ENCODE data around the gene POLE.

The POLE gene

GRCh38 chr12:132625731-132626430, 61.3 kb downstream of the POLE start:
- DNase-seq = no peak

DNA sequence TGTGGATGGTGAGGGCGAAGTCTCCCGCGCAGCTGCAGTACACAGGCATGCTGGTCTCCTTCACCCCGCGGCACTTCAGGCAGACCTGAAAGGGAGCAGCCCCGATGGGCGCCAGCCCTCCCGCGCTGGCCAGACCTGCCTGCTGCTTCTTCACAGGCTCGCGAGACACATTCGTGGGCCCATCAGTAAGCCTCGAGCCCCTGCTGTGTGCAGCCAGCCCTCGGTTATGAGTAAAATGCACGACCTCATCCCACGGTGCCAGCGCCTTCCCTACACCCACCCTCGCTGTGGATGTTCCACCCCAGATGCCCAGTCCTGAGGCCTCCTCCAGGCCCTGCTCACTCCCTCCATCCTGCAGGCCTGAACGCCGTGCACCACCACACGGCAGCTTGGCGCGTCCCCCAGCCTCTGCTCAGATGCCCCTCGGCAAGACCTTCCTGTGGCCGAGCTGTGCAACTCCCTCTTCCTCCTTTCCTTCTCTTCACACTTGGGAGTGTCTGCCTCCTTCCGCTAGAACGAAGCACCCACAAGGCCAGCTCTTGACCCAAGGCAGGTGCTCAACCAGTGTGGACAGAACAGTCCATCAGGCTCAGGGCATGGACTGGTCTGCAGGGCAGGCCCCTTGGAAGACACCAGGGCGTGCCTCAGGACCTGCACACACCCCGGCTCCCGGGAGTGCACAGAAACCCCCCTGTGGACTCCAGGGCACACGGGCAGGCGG, 62.1 kb downstream of the POLE start:
- no peak for DNase-seq

DNA sequence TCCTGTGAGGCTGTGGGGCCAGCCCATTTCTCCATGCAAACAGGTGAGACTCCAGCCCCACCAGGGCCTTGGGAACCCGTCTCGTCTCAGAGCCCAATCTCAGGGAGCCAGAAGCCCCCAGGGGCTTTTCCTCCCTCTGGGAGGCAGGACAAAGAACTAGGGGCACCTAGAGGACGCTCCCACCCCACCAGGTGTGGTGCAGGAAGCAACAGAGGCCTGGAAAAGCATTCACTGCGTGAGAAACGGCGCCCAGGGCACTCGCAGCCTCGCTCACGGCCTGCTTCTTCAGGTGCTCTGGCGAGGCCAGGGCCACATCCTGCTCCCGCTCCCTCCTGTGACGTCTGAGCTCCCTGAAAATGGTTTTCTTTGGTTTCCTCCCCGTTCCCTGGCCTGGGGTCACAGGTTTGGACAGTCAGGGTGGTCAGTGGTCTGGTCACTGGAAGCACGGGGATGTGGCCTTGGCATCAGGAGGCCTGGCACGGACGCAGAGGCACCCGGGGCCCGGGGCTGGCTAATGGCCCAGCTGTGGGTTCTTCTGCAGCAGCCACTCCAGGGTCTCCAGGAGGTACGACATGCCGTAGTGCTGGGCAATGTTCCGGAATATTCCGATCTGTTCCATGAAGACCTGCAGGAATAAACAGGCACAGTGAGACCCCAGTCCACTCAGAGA, 62.8 kb downstream of the POLE start:
- no peak for DNase-seq

DNA sequence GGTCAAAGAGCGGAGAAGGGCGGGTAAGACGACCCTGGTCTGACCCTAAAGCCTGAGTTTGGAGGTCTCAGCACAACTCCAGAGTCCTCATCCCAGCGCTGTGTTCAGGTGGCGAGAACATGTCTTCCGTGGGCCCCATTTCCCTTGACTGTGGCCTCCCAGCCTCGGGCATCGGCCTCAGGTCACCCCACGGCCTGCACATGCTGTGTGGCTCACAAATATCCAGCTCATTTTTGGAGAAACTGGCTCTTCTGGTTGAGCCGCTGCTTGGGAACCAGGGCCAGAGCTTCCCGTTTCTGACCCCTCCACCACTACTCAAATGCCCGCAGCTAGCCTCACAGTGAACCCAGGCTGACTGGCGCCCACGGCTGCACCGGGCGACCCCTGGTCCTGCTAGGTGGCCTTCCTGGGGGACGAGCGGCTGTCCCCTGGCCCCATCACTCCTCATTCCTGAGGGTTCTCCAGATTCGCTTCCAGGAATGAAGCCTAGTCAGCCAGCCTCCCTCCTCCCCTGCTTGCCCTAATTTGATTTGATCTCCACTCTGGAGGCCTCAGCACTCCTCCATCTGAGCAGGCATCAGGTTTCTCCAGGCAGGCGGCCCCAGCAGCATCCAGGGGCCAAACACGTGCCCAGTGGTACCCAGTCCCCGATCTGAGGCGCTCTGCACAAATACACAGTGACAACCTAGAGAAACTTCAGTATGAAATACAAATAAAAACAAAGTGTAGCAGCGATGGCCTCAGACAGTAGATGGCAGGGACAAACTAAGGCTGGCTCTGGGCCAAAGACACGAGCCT, 63.9 kb downstream of the POLE start:
- DNase-seq = no peak

DNA sequence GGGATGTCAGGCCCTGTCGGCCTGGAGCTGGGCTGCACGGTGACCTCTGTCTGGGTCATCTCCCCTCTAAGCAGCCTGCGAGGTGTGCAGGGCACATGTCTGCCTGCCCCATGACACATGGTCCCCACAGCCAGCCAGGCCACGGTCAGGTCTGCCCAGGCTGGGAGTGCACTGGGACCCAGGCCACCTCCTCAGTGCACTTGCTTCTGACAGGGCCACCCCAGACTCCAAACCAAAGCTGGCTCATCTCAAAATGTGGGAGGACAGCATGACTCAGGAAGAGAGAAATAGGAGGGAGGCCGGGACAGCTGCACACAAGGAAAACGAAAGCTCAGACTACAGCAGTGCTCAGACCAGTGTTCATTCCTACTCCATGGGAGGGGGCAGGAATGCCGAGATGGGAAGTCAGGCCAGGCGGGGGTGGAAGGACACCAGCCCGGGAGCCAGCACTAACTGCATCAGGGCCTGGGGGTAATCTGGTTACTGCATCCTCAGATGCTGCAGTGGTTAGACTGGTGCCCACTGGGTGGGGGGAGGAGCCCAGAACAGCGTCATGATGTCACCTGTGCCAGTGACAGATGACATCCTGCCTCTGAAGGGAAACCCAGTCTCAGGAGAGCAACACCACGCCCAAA, 64.6 kb downstream of the POLE start:
- DNase-seq = no peak

DNA sequence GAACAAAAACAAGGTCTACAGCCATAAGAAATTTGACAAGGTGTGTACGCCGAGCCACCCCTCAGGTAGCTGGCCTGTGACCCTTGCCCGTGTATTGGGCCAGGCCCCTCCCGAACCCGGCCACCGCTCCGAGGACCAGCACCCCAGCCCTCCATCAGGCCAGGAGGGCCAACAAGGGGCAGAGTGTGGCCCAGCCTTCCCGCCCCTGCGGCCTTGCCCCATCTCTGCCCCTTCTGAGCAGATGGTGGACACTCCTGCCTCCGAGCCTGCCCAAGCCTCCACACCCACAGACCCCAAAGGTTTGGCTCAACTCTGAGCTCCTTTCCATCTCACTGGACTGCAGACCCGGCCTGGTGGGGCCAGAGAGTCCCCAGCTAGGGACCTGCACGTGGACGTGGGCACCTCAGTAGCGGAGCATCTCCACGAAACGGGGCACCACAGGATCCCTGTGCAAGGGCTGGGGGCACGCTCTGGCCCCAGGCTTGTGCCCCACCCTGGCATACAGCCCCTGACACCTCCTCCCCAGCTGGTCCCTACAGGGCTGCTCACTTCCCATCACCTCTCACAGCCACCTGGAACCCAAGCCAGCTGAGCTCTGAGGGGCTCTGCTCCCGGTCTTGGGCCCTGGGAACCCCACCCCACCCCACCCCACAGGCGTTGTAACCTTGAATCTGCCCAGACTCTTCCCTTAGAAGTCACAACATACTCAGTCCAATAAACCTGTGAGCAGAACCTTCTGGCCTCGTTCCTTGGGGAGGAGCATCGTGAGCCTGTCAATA, 65.3 kb downstream of the POLE start:
- DNase-seq = no peak

- no peak for DNase-seq
Observed at GRCh38 chr12:132620899-132621656, 66.1 kb downstream of the POLE start.

- DNase-seq = no peak
Observed at GRCh38 chr12:132620113-132620898, 66.8 kb downstream of the POLE start.

GRCh38 chr12:132619386-132620112, 67.6 kb downstream of the POLE start:
- no peak for DNase-seq

DNA sequence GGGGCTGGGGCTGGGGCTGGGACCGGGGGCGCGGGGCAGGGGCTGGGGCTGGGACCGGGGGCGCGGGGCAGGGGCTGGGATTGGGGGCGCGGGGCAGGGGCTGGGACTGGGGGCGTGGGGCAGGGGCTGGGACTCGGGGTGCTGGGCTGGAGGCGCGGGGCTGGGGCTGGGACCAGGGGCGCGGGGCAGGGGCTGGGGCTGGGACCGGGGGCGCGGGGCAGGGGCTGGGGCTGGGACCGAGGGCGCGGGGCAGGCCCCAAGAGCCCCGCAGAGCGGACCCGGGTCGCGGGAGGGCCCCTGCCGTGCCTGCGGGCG, 68.1 kb downstream of the POLE start:
- no peak for DNase-seq

- DNase-seq = no peak
Observed at GRCh38 chr12:132618683-132619043, 68.5 kb downstream of the POLE start, which contains the start of gene P2RX2. P2RX2 (plus strand) TSS chr12:132618776; CDS start chr12:132618817, 41 bp downstream.

DNA sequence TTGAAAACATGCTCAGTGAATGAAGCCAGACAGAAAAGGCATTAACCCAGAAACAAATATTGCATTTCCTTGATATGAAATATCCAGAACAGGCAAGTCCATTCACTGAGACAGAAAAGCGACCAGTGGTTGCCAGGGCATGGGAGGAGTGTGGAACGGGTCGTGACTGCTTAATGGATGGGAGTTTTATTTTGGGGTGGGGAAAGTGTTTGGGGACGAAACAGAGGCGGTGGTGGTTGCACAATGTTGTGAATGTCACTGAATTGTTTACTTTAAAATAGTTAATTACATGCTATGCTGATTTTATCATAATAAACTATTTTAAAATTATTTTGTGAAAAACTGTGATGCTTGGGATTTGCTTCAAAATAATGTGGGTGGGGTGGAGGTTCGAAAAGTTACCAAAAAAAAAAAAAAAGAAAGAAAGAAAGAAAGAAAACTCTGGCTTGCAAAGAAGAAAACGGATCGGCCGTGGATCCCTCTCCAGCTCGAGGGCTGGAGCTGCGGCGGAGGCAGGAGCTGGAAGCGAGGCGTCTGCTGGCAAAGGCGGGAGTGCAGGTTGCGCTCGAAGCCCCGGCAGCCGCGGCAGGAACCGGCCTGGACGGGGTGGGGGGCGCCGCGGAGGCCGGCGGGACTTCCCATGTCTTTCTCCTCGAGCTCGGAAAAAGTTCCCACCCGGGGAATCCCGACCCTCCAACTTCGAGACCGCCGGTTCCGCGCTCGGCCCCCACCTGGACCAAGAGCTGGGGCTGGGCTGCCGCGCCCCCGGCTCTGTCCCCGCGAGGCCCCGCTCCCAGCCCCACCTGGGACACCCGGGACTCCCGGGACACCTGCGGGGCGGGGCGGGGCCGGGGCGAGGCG, 69.1 kb downstream of the POLE start:
- no peak for DNase-seq

DNA sequence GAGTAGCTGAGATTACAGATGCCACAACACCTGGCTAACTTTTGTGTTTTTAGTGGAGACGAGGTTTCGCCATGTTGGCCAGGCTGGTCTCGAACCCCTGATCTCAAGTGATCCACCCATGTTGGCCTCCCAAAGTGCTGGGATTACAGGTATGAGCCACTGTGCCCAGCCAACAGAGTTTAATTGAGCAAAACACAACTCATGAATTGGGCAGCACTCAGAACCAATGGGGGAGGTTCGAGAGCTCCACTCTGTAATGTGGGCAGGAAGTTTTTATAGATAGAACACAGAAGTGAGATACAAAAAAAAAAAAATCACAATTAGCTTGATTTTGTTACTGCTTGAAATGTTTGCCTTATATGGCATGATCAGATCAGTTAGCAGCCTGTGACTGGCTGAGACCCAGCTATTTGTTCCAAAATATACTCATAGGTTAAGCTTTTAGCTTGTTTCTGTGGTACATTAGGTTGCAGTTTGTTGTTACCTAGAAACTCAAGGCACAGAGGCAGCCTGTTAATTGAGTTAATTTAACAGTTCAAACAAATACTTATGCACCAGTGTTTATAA, 69.9 kb downstream of the POLE start:
- DNase-seq = no peak

DNA sequence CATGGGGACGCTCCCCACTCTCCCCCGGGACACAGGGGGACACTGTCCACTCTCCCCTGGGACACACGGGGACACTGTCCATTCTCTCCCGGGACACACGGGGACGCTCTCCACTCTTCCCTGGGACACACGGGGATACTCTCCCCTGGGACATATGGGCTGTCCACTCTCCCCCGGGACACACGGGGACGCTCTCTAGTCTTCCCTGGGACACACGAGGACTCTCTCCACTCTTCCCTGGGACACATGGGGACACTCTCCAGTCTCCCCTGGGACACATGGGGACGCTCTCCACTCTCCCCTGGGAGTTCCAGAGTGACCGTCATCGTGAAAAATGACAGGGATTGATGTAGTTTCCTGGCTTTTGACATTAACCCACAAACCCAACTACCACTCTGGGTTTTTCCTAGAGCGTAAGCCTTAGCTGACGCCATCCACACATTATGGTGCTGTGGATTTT, 71.5 kb downstream of the POLE start:
- no peak for DNase-seq

GRCh38 chr12:132614861-132615578, 72.1 kb downstream of the POLE start:
- DNase-seq = peak; percentile 73

GRCh38 chr12:132614029-132614428, 73.1 kb downstream of the POLE start:
- DNase-seq = no peak

- DNase-seq = no peak
Observed at GRCh38 chr12:132611620-132612019, 75.5 kb downstream of the POLE start.

All from CD4-positive, alpha-beta T cell treated with Interleukin-4 for 4 hours (primary cell).